HUES48 (cell line): ENCODE results near the gene AKAP6.
"Not testable (repeated sequence)": the region's sequence is repeated elsewhere in the genome, so short reads cannot be mapped to it uniquely, and the experiment has no call there.

ENCODE experiments used
- H3K27ac ChIP-seq: one replicate; pipeline ENCODE4 v1.7.0; 2013; ENCODE audit warnings: low read depth, low read length, inconsistent platforms
- H3K27me3 ChIP-seq: 2 replicates; pipeline ENCODE4 v1.6.1; 2013; ENCODE audit warnings: mild to moderate bottlenecking, low read length; ENCODE audit not compliant: control insufficient read depth, insufficient read depth
- H3K36me3 ChIP-seq: 2 replicates; pipeline ENCODE4 v1.6.1; 2013; ENCODE audit warnings: low read length; ENCODE audit not compliant: control insufficient read depth, insufficient read depth
- H3K4me1 ChIP-seq: 2 replicates; pipeline ENCODE4 v1.6.1; 2013; ENCODE audit warnings: mild to moderate bottlenecking, low read length; ENCODE audit not compliant: control insufficient read depth, insufficient read depth
- H3K4me3 ChIP-seq: 2 replicates; pipeline ENCODE4 v1.5.1; 2013; ENCODE audit warnings: mild to moderate bottlenecking, low read depth, low read length
- H3K9ac ChIP-seq: 2 replicates; pipeline ENCODE4 v1.6.1; 2013; ENCODE audit warnings: mild to moderate bottlenecking, low read depth, low read length, moderate library complexity
- H3K9me3 ChIP-seq: 2 replicates; pipeline ENCODE4 v1.6.1; 2013; ENCODE audit warnings: low read length; ENCODE audit not compliant: control insufficient read depth, insufficient read depth

The AKAP6 gene

GRCh38 chr14:32564596-32564995 is 235.5 kb downstream of the AKAP6 start:
- peaks cover 6% of the 10 kb centered on the region for H3K4me1 ChIP-seq
- no peak overlapping the region for H3K27ac ChIP-seq
- no peaks in the 10 kb centered on the region for H3K36me3 ChIP-seq
- H3K27me3 ChIP-seq = no peaks in the 10 kb centered on the region
- no peak overlapping the region for H3K9ac ChIP-seq
- no peaks in the 10 kb centered on the region for H3K9me3 ChIP-seq
- H3K4me3 ChIP-seq = no peak overlapping the region

GRCh38 chr14:32565256-32565655 is 236.2 kb downstream of the AKAP6 start:
- Histone ChIP-seq H3K9ac (no peak overlapping the region), H3K27ac (no peak overlapping the region)

GRCh38 chr14:32567543-32568384 is 238.7 kb downstream of the AKAP6 start:
- H3K27ac ChIP-seq = no peak overlapping the region
- H3K9me3 ChIP-seq = no peaks in the 10 kb centered on the region
- H3K4me3 ChIP-seq = no peak overlapping the region
- H3K9ac ChIP-seq = no peak overlapping the region
- no peaks in the 10 kb centered on the region for H3K36me3 ChIP-seq
- no peaks in the 10 kb centered on the region for H3K4me1 ChIP-seq
- H3K27me3 ChIP-seq = no peaks in the 10 kb centered on the region

More at GRCh38 chr14:32565256-32565655, 236.2 kb downstream of the AKAP6 start:
- H3K4me3 ChIP-seq = no peak overlapping the region
- H3K9me3 ChIP-seq = no peaks in the 10 kb centered on the region
- H3K36me3 ChIP-seq = no peaks in the 10 kb centered on the region
- no peaks in the 10 kb centered on the region for H3K4me1 ChIP-seq
- H3K27me3 ChIP-seq = no peaks in the 10 kb centered on the region

- Histone ChIP-seq H3K4me3 (no peak overlapping the region), H3K9me3 (no peaks in the 10 kb centered on the region), H3K36me3 (no peaks in the 10 kb centered on the region), H3K9ac (no peak overlapping the region), H3K4me1 (no peaks in the 10 kb centered on the region), H3K27ac (no peak overlapping the region), H3K27me3 (no peaks in the 10 kb centered on the region)
These were observed 242.5 kb downstream of the AKAP6 start for GRCh38 chr14:32571551-32571950.

GRCh38 chr14:32571995-32572866 is 243.1 kb downstream of the AKAP6 start:
- Histone ChIP-seq H3K9me3 (no peaks in the 10 kb centered on the region), H3K36me3 (no peaks in the 10 kb centered on the region), H3K9ac (no peak overlapping the region), H3K4me3 (no peak overlapping the region), H3K27me3 (no peaks in the 10 kb centered on the region), H3K4me1 (no peaks in the 10 kb centered on the region), H3K27ac (no peak overlapping the region)

- Histone ChIP-seq H3K27me3 (no peaks in the 10 kb centered on the region), H3K9ac (no peak overlapping the region), H3K9me3 (no peaks in the 10 kb centered on the region), H3K27ac (no peak overlapping the region), H3K4me3 (no peak overlapping the region), H3K4me1 (no peaks in the 10 kb centered on the region), H3K36me3 (no peaks in the 10 kb centered on the region)
These were observed 243.7 kb downstream of the AKAP6 start for GRCh38 chr14:32572867-32573150.

GRCh38 chr14:32574269-32574668 is 245.2 kb downstream of the AKAP6 start:
- Histone ChIP-seq H3K27ac (no peak overlapping the region), H3K4me1 (no peaks in the 10 kb centered on the region), H3K36me3 (no peaks in the 10 kb centered on the region), H3K4me3 (no peak overlapping the region), H3K27me3 (no peaks in the 10 kb centered on the region), H3K9me3 (no peaks in the 10 kb centered on the region), H3K9ac (no peak overlapping the region)

GRCh38 chr14:32576088-32576795 is 247.1 kb downstream of the AKAP6 start:
- Histone ChIP-seq H3K27ac (no peak overlapping the region), H3K36me3 (no peaks in the 10 kb centered on the region), H3K27me3 (no peaks in the 10 kb centered on the region), H3K4me1 (no peaks in the 10 kb centered on the region), H3K9me3 (no peaks in the 10 kb centered on the region), H3K4me3 (no peak overlapping the region), H3K9ac (no peak overlapping the region)

GRCh38 chr14:32576977-32577376 is 247.9 kb downstream of the AKAP6 start:
- no peaks in the 10 kb centered on the region for H3K27me3 ChIP-seq
- H3K4me3 ChIP-seq = no peak overlapping the region
- H3K9me3 ChIP-seq = no peaks in the 10 kb centered on the region
- no peak overlapping the region for H3K9ac ChIP-seq
- H3K36me3 ChIP-seq = no peaks in the 10 kb centered on the region
- no peak overlapping the region for H3K27ac ChIP-seq
- H3K4me1 ChIP-seq = no peaks in the 10 kb centered on the region

GRCh38 chr14:32578181-32578580 is 249.1 kb downstream of the AKAP6 start:
- H3K36me3 ChIP-seq = no peaks in the 10 kb centered on the region
- no peaks in the 10 kb centered on the region for H3K4me1 ChIP-seq
- H3K4me3 ChIP-seq = no peak overlapping the region
- H3K9ac ChIP-seq = no peak overlapping the region
- H3K9me3 ChIP-seq = no peaks in the 10 kb centered on the region
- H3K27ac ChIP-seq = no peak overlapping the region
- no peaks in the 10 kb centered on the region for H3K27me3 ChIP-seq

- peaks cover 19% of the 10 kb centered on the region for H3K9me3 ChIP-seq
- H3K4me1 ChIP-seq, H3K27ac ChIP-seq, H3K36me3 ChIP-seq, H3K27me3 ChIP-seq, H3K9ac ChIP-seq, H3K4me3 ChIP-seq: not testable (repeated sequence)
These were observed 254.3 kb downstream of the AKAP6 start for GRCh38 chr14:32583427-32583826.
